Kidney glomerular epithelial cell (primary cell): ENCODE measurements around the gene RBBP7.
A peak's percentile ranks its signal among the peaks of the same experiment; 100 is the strongest.
"Not testable (repeated sequence)": the region's sequence is repeated elsewhere in the genome, so short reads cannot be mapped to it uniquely, and the experiment has no call there.

Experiments used
- DNase-seq: peaks from one replicate; lab custom pipeline; 2025; lab: John Stamatoyannopoulos, UW

Gene RBBP7

GRCh38 chrX:16862829-16863228, 7.3 kb downstream of the RBBP7 start:
- DNase-seq: no peak

- no peak for DNase-seq
Measured at GRCh38 chrX:16856744-16857143, 13.4 kb downstream of the RBBP7 start.

- DNase-seq: not testable (repeated sequence)
Measured at GRCh38 chrX:16856076-16856404, 14.1 kb downstream of the RBBP7 start.

- no peak for DNase-seq
Measured at GRCh38 chrX:16855363-16856075, 14.6 kb downstream of the RBBP7 start.

- DNase-seq: no peak
Measured at GRCh38 chrX:16853537-16853936, 16.6 kb downstream of the RBBP7 start.

GRCh38 chrX:16852617-16853179, 17.5 kb downstream of the RBBP7 start:
- DNase-seq: no peak

GRCh38 chrX:16851827-16852226, 18.3 kb downstream of the RBBP7 start:
- DNase-seq: no peak

GRCh38 chrX:16851421-16851820, 18.7 kb downstream of the RBBP7 start:
- no peak for DNase-seq

- DNase-seq: no peak
Measured at GRCh38 chrX:16848541-16848940, 21.6 kb downstream of the RBBP7 start.

GRCh38 chrX:16845686-16846085, 24.5 kb downstream of the RBBP7 start:
- no peak for DNase-seq

- no peak for DNase-seq
Measured at GRCh38 chrX:16843208-16843909, 26.8 kb downstream of the RBBP7 start.

GRCh38 chrX:16842684-16843083, 27.5 kb downstream of the RBBP7 start:
- no peak for DNase-seq

- DNase-seq: peak; percentile 4
Measured at GRCh38 chrX:16839852-16840460, 30.2 kb downstream of the RBBP7 start.

GRCh38 chrX:16839219-16839851, 30.8 kb downstream of the RBBP7 start:
- DNase-seq: no peak

GRCh38 chrX:16838202-16839066, 31.7 kb downstream of the RBBP7 start:
- DNase-seq: peak; percentile 67

- DNase-seq: no peak
Measured at GRCh38 chrX:16836371-16836770, 33.8 kb downstream of the RBBP7 start.

GRCh38 chrX:16834806-16835205, 35.4 kb downstream of the RBBP7 start:
- DNase-seq: no peak

GRCh38 chrX:16832301-16832700, 37.9 kb downstream of the RBBP7 start:
- DNase-seq: no peak

- peak; percentile 7 for DNase-seq
Measured at GRCh38 chrX:16828124-16828908, 41.8 kb downstream of the RBBP7 start.

- no peak for DNase-seq
Measured at GRCh38 chrX:16827225-16827624, 42.9 kb downstream of the RBBP7 start.

GRCh38 chrX:16826207-16826606, 44.0 kb downstream of the RBBP7 start:
- peak; percentile 25 for DNase-seq
